GM21723 (cell line): ENCODE results near the gene CASS4.

Source experiments
- ATAC-seq: cut with Tn5 transposase; IDR thresholded peaks from one replicate; pipeline ENCODE4 v1.9.1; 2021; ENCODE audit warnings: mild to moderate bottlenecking, moderate library complexity; ENCODE audit not compliant: unreplicated experiment

CASS4 gene

GRCh38 chr20:56442389-56443365, 30.6 kb downstream of the CASS4 start:
- no peak for ATAC-seq

GRCh38 chr20:56443654-56444540, 31.8 kb downstream of the CASS4 start:
- ATAC-seq = no peak

- no peak for ATAC-seq
Measured at GRCh38 chr20:56445130-56445529, 33.1 kb downstream of the CASS4 start.

GRCh38 chr20:56445540-56445939, 33.5 kb downstream of the CASS4 start:
- no peak for ATAC-seq

- ATAC-seq = no peak
Measured at GRCh38 chr20:56447227-56447626, 35.2 kb downstream of the CASS4 start.

- no peak for ATAC-seq
Measured at GRCh38 chr20:56449459-56449858, 37.4 kb downstream of the CASS4 start.

- ATAC-seq = no peak
Measured at GRCh38 chr20:56451056-56451765, 39.2 kb downstream of the CASS4 start.

GRCh38 chr20:56453352-56453751, 41.3 kb downstream of the CASS4 start:
- peak; percentile 81 for ATAC-seq

GRCh38 chr20:56454754-56455153, 42.7 kb downstream of the CASS4 start:
- ATAC-seq = peak; percentile 63

- ATAC-seq = no peak
Measured at GRCh38 chr20:56458206-56458821, 46.3 kb downstream of the CASS4 start.

GRCh38 chr20:56460459-56460858, 48.4 kb downstream of the CASS4 start:
- no peak for ATAC-seq

- ATAC-seq = no peak
Measured at GRCh38 chr20:56461576-56461975, 49.5 kb downstream of the CASS4 start.

- no peak for ATAC-seq
Measured at GRCh38 chr20:56463428-56463827, 51.4 kb downstream of the CASS4 start.

- peak; percentile 39 for ATAC-seq
Measured at GRCh38 chr20:56465997-56466396, 53.9 kb downstream of the CASS4 start.

GRCh38 chr20:56467968-56468315, 55.9 kb downstream of the CASS4 start:
- peak; percentile 5 for ATAC-seq

GRCh38 chr20:56468316-56469076, 56.4 kb downstream of the CASS4 start, which contains the start of gene RTF2:
Gene RTF2, plus strand, starts transcription at chr20:56468627. Its CDS starts 71 bp downstream, at chr20:56468698.
- ATAC-seq = peak; percentile 97

- ATAC-seq = no peak
Measured at GRCh38 chr20:56469077-56469449, 57.0 kb downstream of the CASS4 start.

GRCh38 chr20:56483970-56484369, 71.9 kb downstream of the CASS4 start:
- ATAC-seq = no peak

GRCh38 chr20:56487216-56487615, 75.2 kb downstream of the CASS4 start:
- ATAC-seq = no peak

GRCh38 chr20:56488566-56488965, 76.5 kb downstream of the CASS4 start:
- ATAC-seq = no peak
